DMS53 treated with DMSO at 0.1 percent for 48 hours (cell line): ENCODE measurements around the gene STX17.

Experiments used
- DNase-seq: peaks from one replicate; lab custom pipeline; 2025; ENCODE audit not compliant: unreplicated experiment; lab: John Stamatoyannopoulos, UW

STX17 gene

DNA sequence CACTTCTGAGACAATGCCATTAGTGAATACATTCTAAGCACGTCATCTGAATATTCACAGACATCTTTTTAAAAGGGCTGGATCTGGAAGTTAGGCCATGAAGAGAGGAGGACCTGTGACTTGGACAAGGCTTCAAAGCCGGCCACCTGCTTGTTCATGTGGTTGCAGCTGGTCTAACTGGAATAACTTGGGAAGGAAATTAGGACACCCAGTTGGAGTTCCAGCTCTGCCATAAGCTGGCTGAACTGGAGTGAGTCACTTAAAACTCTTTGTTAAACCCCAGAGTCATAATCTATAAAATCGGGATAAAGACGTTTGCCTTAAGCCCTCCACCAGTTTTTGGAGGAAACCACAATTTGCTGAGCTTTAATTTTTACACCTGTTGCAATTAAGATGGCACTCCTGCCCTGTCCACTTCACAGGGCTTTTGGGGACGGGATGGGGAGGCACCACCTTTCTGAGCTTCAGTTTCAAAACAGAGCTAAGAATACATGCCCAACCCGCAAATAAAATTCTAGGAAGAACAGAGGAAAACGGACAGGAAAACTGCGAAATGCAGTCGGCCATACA is 536 bp upstream of the STX17 start:
- DNase-seq = peak; percentile 11

GRCh38 chr9:99907208-99907532 is 716 bp downstream of the STX17 start:
- DNase-seq = no peak

GRCh38 chr9:99911600-99911999 is 5.1 kb downstream of the STX17 start:
- no peak for DNase-seq

- no peak for DNase-seq
Observed at GRCh38 chr9:99916650-99917049, 10.2 kb downstream of the STX17 start.

- no peak for DNase-seq
Observed at GRCh38 chr9:99918134-99918533, 11.7 kb downstream of the STX17 start.

GRCh38 chr9:99919930-99920329 is 13.5 kb downstream of the STX17 start:
- DNase-seq = no peak

DNA sequence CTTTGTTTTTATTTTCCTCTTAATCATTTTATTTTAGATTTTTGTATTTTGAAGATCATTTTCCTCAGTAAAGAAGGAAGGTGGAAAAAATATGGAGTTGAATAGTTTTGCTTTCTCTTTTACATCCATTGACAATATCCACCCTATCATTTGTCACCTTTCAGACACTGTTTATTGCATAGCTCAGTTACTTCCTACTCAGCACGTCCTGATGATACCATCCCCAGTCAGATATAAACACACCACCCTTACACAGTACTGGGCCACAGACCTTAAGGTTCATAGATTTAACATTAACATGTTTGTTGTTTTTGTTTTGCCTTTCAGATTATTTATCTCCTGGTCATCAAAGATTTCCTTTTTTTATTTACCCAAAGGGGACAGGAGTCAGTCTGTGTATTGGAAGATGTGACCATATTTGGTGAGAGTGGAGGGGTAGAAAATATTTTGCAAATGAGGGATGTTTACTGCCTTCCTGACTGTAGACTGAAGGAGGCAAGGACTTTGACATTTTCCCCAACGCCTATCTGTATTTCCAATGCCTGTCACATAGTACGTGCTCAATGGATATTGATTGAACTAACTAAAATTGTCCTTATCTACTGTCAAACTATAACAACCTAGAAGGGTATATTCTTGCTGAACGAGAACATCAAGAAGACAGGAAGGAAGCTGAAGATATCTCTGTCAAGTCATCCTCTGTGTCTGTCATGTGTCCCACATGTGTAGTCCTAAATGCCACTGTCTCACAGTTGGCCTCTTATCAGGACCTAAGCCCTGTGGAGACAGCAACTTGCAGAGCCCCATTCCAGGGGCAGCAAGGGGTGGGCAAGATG is 15.6 kb downstream of the STX17 start:
- DNase-seq = no peak

DNA sequence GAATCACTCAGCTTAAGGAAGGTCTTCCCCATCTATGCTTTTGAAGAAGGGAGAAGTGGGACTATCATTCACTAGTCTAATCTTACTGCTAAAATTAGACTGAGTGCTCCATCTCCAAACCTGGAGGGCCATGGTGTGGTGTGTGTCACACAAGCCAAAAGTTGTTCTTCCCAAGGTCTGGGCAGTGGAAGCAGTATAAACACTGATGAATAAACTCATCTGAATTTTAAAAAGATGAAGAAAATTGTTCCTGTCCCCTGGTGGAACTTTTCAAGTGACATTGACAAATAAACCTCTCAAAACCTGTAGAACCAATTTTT is 16.2 kb downstream of the STX17 start:
- DNase-seq = no peak

DNA sequence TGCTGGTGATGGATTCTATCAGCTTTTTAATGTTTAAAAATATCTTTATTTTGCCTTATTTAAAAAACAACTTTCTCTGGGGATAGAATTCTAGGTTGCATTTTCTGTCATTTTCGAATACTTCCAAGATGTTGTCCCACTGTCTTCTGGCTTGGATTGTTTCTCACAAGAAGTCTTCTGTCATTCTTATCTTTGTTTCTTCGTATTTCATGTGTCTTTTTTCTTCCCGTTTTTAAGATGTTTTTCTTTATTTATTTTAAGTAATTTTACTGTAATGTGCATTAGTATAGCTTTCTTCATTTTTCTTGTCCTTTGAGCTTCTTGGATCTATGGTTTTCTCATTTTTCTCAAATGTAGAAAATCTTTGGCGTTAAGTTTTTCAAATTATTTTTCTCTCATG is 19.1 kb downstream of the STX17 start:
- DNase-seq = no peak

DNA sequence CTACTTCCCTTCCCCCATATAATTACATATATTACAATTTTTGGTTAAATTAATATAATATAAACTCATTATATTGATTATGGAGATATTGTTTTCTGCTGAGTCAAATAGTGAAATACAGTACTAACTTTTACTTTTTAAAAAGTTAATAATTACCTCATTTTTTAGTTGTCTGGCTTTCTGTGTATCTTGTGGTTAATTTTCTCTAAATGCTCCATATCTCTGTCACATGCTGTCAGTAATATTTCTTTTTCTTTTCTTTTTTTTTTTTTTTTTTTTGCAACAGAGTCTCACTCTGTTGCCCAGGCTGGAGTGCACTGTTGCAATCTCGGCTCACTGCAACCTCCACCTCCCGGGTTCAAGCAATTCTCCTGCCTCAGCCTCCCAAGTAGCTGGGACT is 23.2 kb downstream of the STX17 start:
- DNase-seq = no peak

- no peak for DNase-seq
Observed at GRCh38 chr9:99931155-99931840, 24.8 kb downstream of the STX17 start.

GRCh38 chr9:99936947-99937587 is 30.6 kb downstream of the STX17 start:
- no peak for DNase-seq

GRCh38 chr9:99947395-99947794 is 40.9 kb downstream of the STX17 start:
- DNase-seq = no peak

GRCh38 chr9:99948482-99948881 is 42.0 kb downstream of the STX17 start:
- no peak for DNase-seq

DNA sequence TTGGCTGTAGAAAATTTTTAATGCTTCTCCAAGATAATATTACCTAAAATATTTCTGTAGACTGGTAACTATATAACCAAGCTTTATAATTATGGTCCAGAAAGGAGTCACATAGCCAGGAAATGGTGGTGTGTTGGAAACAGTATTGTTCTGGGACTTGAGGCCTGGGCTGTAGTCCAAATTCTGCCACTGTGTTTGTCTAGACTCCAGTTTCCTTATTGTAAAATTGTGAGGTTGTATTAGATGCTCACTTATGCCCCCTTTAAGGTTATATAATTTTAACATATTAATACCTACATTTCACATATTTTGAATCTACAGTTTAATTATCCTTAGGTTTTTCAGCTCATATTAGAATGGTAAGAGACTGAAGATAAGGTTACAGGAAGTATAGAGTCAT is 42.4 kb downstream of the STX17 start:
- no peak for DNase-seq

- no peak for DNase-seq
Observed at GRCh38 chr9:99953861-99954507, 47.5 kb downstream of the STX17 start.

DNA sequence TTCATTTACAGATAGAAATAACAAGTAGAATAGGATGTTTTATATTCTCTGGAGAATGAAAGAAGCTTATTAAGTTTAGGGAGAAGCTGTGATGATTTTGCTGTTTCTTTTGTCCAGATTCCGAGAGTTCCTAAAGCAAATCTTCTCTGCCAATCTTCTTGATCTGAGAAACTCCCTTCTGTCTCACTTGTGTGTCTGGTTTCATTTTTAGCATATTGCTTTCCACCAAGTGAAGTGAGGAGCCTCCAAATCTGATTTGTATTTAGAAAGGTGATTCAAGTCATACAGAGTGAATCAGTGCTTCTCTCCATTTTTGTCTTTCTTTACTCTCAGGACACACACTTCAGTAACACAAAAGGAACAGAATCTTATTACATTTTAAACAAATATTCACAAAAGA is 48.4 kb downstream of the STX17 start:
- DNase-seq = no peak

DNA sequence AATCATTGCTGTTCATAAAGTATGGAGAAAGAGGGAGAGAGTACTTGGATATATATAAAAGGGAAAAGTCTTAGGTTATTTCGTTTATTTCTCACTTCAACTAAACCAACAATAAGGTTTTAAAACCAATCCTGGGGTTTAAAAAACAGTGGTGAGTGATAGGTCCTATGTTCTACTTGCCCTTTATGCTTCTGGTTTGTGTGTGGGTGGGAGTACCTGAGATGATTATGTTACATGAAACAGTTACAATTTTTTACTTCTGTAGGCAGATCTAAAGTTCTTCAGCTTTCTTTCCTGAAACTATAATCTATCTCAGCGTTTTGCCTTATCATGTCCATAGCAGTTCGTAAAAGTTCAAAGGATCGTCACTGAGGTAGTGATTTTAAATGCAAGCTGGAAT is 49.2 kb downstream of the STX17 start:
- DNase-seq = no peak

- no peak for DNase-seq
Observed at GRCh38 chr9:99962680-99963261, 56.3 kb downstream of the STX17 start.

- DNase-seq = no peak
Observed at GRCh38 chr9:99964336-99964735, 57.9 kb downstream of the STX17 start.

- no peak for DNase-seq
Observed at GRCh38 chr9:99966001-99966400, 59.5 kb downstream of the STX17 start.
